H1 (cell line): ENCODE results near the gene MSN. TPM values are rescaled to one million over a fixed set of nuclear protein-coding genes. Genes with fewer than 3 reads are reported as not detected.

Source experiments
- CTCF ChIA-PET: fragments of 300-600 bp; sonication (Branson Sonifier 250); formaldehyde crosslinking; loops from one replicate; lab custom pipeline; 2021; ENCODE audit not compliant: partially characterized antibody; lab: Charles Lee
- POLR2A ChIA-PET: fragments of 300-600 bp; sonication (Branson Sonifier 250); formaldehyde crosslinking; loops from one replicate; lab custom pipeline; 2021; ENCODE audit warnings: inconsistent platforms; ENCODE audit not compliant: partially characterized antibody; lab: Charles Lee
- DNase-seq, 2 experiments: peaks; one replicate each; pipeline versions ENCODE4 v3.0.0 to v3.0.0-alpha.2; 2010 to 2022; ENCODE audit warnings: low spot score in 2 of 2, low read depth in 1 of 2, mixed read lengths in 1 of 2
- FAIRE-seq: peaks from 2 replicates; lab custom pipeline; 2011; peaks lifted over from hg19 to GRCh38; lab: Jason Lieb, UNC
- H2AFZ ChIP-seq: 2 replicates; pipeline ENCODE4 v1.8.1; 2012; ENCODE audit warnings: low read length, inconsistent platforms
- H2AK5ac ChIP-seq: 2 replicates; pipeline ENCODE4 v1.6.1; 2013; ENCODE audit warnings: low read depth, low read length
- H2BK120ac ChIP-seq: replicated peaks from 2 replicates; pipeline ENCODE3; 2013; ENCODE audit warnings: low read depth, low read length, inconsistent platforms
- H2BK12ac ChIP-seq: 2 replicates; pipeline ENCODE4 v1.6.1; 2013; ENCODE audit warnings: low read depth, low read length
- H2BK15ac ChIP-seq: 2 replicates; pipeline ENCODE4 v1.6.1; 2013; ENCODE audit warnings: low read length
- H2BK20ac ChIP-seq: 2 replicates; pipeline ENCODE4 v1.6.1; 2013; ENCODE audit warnings: low read length
- H2BK5ac ChIP-seq: 2 replicates; pipeline ENCODE4 v1.6.1; 2013; ENCODE audit warnings: low read depth, low read length
- H3K14ac ChIP-seq: 2 replicates; pipeline ENCODE4 v1.6.1; 2013; ENCODE audit warnings: inconsistent platforms; ENCODE audit not compliant: insufficient read length
- H3K18ac ChIP-seq: 2 replicates; pipeline ENCODE4 v1.6.1; 2013; ENCODE audit warnings: low read length; ENCODE audit errors: extremely low read depth
- H3K23ac ChIP-seq: 2 replicates; pipeline ENCODE4 v1.6.1; 2013; ENCODE audit warnings: inconsistent platforms; ENCODE audit not compliant: insufficient read length
- H3K23me2 ChIP-seq: 2 replicates; pipeline ENCODE4 v1.6.1; 2013; ENCODE audit warnings: low read depth, low read length
- H3K27ac ChIP-seq: 2 replicates; pipeline ENCODE4 v1.6.1; 2011; ENCODE audit warnings: low read depth, low read length, inconsistent platforms
- H3K27me3 ChIP-seq, 4 experiments: replicated peaks in 1 of 4; 1 replicate in 1 of 4; 2 replicates in 3 of 4; pipeline versions ENCODE4 v1.6.1 to v1.8.1; 2011 to 2013; ENCODE audit warnings: low read length in 3 of 4, mild to moderate bottlenecking in 3 of 4, inconsistent platforms in 2 of 4, mixed read lengths in 2 of 4, moderate library complexity in 1 of 4; ENCODE audit not compliant: control insufficient read depth in 3 of 4, insufficient read depth in 3 of 4; ENCODE audit errors: extremely low read depth in 1 of 4
- H3K36me3 ChIP-seq, 4 experiments: 2 replicates each; pipeline versions ENCODE4 v1.6.1 to v1.8.1; 2011 to 2013; ENCODE audit warnings: mild to moderate bottlenecking in 4 of 4, low read length in 3 of 4, moderate library complexity in 2 of 4, control low read depth in 1 of 4, inconsistent platforms in 1 of 4; ENCODE audit not compliant: insufficient read depth in 4 of 4, control insufficient read depth in 2 of 4
- H3K4ac ChIP-seq: replicated peaks from 2 replicates; pipeline ENCODE3; 2013; ENCODE audit warnings: low read length, low read depth, mixed read lengths, inconsistent platforms; ENCODE audit not compliant: insufficient read length
- H3K4me1 ChIP-seq, 4 experiments: replicated peaks in 1 of 4; 1 replicate in 1 of 4; 2 replicates in 3 of 4; pipeline versions ENCODE4 v1.6.1 to v1.8.1; 2011 to 2013; ENCODE audit warnings: low read length in 3 of 4, inconsistent platforms in 2 of 4, mixed read lengths in 1 of 4; ENCODE audit not compliant: insufficient read depth in 4 of 4, control insufficient read depth in 3 of 4
- H3K4me2 ChIP-seq, 2 experiments: 2 replicates each; pipeline versions ENCODE4 v1.6.1 to v1.8.1; 2011 to 2013; ENCODE audit warnings: low read depth in 2 of 2, low read length in 2 of 2, control low read depth in 1 of 2, inconsistent platforms in 1 of 2, mild to moderate bottlenecking in 1 of 2; ENCODE audit not compliant: insufficient read depth in 1 of 2
- H3K4me3 ChIP-seq, 4 experiments: fragments of 200-600, 300-600 bp in 1 of 4; sonication (generic), shearing (Covaris generic), sonication (Bioruptor Twin) in 1 of 4; 2 replicates each; pipeline versions ENCODE4 v1.5.1 to v1.8.1; 2011 to 2016; ENCODE audit warnings: low read length in 4 of 4, low read depth in 3 of 4, control low read depth in 2 of 4, inconsistent platforms in 2 of 4, mild to moderate bottlenecking in 2 of 4, mixed read lengths in 1 of 4, moderate library complexity in 1 of 4; ENCODE audit not compliant: insufficient read depth in 2 of 4; ENCODE audit errors: extremely low read depth in 1 of 4
- H3K56ac ChIP-seq: replicated peaks from 2 replicates; pipeline ENCODE3; 2013; ENCODE audit warnings: low read depth, mild to moderate bottlenecking, mixed read lengths, low read length, inconsistent platforms; ENCODE audit not compliant: insufficient read length
- H3K79me1 ChIP-seq: 2 replicates; pipeline ENCODE4 v1.6.1; 2013; ENCODE audit warnings: low read depth, low read length, control low read depth
- H3K79me2 ChIP-seq, 2 experiments: 2 replicates each; pipeline versions ENCODE4 v1.6.1 to v1.8.1; 2012 to 2013; ENCODE audit warnings: low read length in 2 of 2, mild to moderate bottlenecking in 2 of 2, inconsistent platforms in 1 of 2; ENCODE audit not compliant: insufficient read depth in 2 of 2, control insufficient read depth in 1 of 2
- H3K9ac ChIP-seq, 4 experiments: replicated peaks in 1 of 4; 1 replicate in 1 of 4; 2 replicates in 3 of 4; pipeline versions ENCODE4 v1.6.1 to v1.8.1; 2011 to 2013; ENCODE audit warnings: low read depth in 3 of 4, low read length in 3 of 4, control low read depth in 2 of 4, mild to moderate bottlenecking in 2 of 4, moderate library complexity in 2 of 4, inconsistent platforms in 1 of 4; ENCODE audit errors: extremely low read depth in 1 of 4
- H3K9me3 ChIP-seq, 2 experiments: 2 replicates each; pipeline versions ENCODE4 v1.6.1 to v1.8.1; 2012 to 2013; ENCODE audit warnings: mild to moderate bottlenecking in 2 of 2, moderate library complexity in 2 of 2, control low read depth in 1 of 2, inconsistent platforms in 1 of 2, low read depth in 1 of 2, low read length in 1 of 2, mixed read lengths in 1 of 2; ENCODE audit not compliant: insufficient read depth in 2 of 2
- H4K20me1 ChIP-seq, 2 experiments: replicated peaks in 1 of 2; 2 replicates each; pipeline versions ENCODE3 to v1.8.1; 2011 to 2013; ENCODE audit warnings: inconsistent platforms in 2 of 2, low read length in 2 of 2, mild to moderate bottlenecking in 1 of 2; ENCODE audit not compliant: insufficient read depth in 2 of 2, control insufficient read depth in 1 of 2
- H4K5ac ChIP-seq: 2 replicates; pipeline ENCODE4 v1.6.1; 2013; ENCODE audit warnings: low read length, low read depth, mixed read lengths, inconsistent platforms; ENCODE audit not compliant: insufficient read length
- H4K8ac ChIP-seq: 2 replicates; pipeline ENCODE4 v1.8.0; 2013; ENCODE audit warnings: mild to moderate bottlenecking, moderate library complexity, low read length, inconsistent platforms; ENCODE audit not compliant: insufficient read depth; ENCODE audit errors: extremely low read depth
- H4K91ac ChIP-seq: replicated peaks from 2 replicates; pipeline ENCODE3; 2013; ENCODE audit warnings: low read length, mixed read lengths, inconsistent platforms; ENCODE audit not compliant: insufficient read length
- BRCA1 ChIP-seq: IDR thresholded peaks from 2 replicates; pipeline ENCODE4 v1.6.1; 2012; ENCODE audit warnings: low read depth, low read length, improper control_type of control experiment
- CREB1 ChIP-seq: IDR thresholded peaks from 2 replicates; pipeline ENCODE4 v1.6.1; 2012; ENCODE audit warnings: inconsistent platforms
- FOSL1 ChIP-seq: IDR thresholded peaks from 2 replicates; pipeline ENCODE4 v1.6.1; 2011; ENCODE audit warnings: mild to moderate bottlenecking, low read depth, low read length, moderate library complexity; ENCODE audit not compliant: insufficient read depth
- KDM4A ChIP-seq: IDR thresholded peaks from one replicate; pipeline ENCODE4 v1.7.1; 2012; ENCODE audit warnings: low read depth, mild to moderate bottlenecking, moderate library complexity, low read length, inconsistent platforms; ENCODE audit not compliant: severe bottlenecking
- NANOG ChIP-seq: IDR thresholded peaks from 2 replicates; pipeline ENCODE4 v1.6.1; 2011; ENCODE audit warnings: low read length, low read depth, mild to moderate bottlenecking, inconsistent platforms; ENCODE audit not compliant: insufficient read depth, poor library complexity, severe bottlenecking
- NRF1 ChIP-seq: IDR thresholded peaks from 2 replicates; pipeline ENCODE4 v1.6.1; 2011; ENCODE audit warnings: mild to moderate bottlenecking, low read depth, low read length, improper control_type of control experiment
- RAD21 ChIP-seq, 2 experiments: IDR thresholded peaks in 1 of 2; conservative IDR thresholded peaks in 1 of 2; 2 replicates each; pipeline ENCODE4 v1.6.1; 2011; ENCODE audit warnings: low read depth in 2 of 2, low read length in 2 of 2, improper control_type of control experiment in 1 of 2, inconsistent platforms in 1 of 2, mild to moderate bottlenecking in 1 of 2, moderate library complexity in 1 of 2
- SP4 ChIP-seq: IDR thresholded peaks from 2 replicates; pipeline ENCODE4 v1.6.1; 2012; ENCODE audit warnings: low read length, inconsistent platforms
- SUZ12 ChIP-seq: fragments of 200-600 bp; sonication (generic); IDR thresholded peaks from 2 replicates; pipeline ENCODE4 v1.6.1; 2012; ENCODE audit warnings: mild to moderate bottlenecking, inconsistent platforms, low read length, moderate library complexity, mixed read lengths
- YY1 ChIP-seq: IDR thresholded peaks from 2 replicates; pipeline ENCODE4 v1.6.1; 2011; ENCODE audit warnings: low read depth, mild to moderate bottlenecking, low read length
- WGBS, 2 experiments: shearing (Covaris generic) in 1 of 2; methylation state at CpG; one replicate each; pipeline versions ENCODE4 v1.1.6 to v1.1.7; 2013 to 2015; ENCODE audit warnings: low lambda C conversion rate in 2 of 2, mixed read lengths in 2 of 2, inconsistent platforms in 1 of 2, low coverage in 1 of 2, missing lambda C conversion rate in 1 of 2; ENCODE audit not compliant: insufficient replicate concordance in 2 of 2, insufficient coverage in 1 of 2, insufficient read length in 1 of 2; ENCODE audit errors: extremely low coverage in 1 of 2, missing lambda C conversion rate in 1 of 2; 5-methylcytosine and 5-hydroxymethylcytosine counted together
- polyA plus RNA-seq, 7 experiments: library from polyadenylated mRNA; depleted of rRNA in 3 of 7; stranded (reverse) in 5 of 7; unstranded in 2 of 7; fragments of >200 nt in 5 of 7; fragments of 200-250 nt in 2 of 7; gene quantifications; 1 replicate in 5 of 7; 2 replicates in 1 of 7; 4 replicates in 1 of 7; pipeline versions ENCODE4 v1.2.1 to v1.2.3, GENCODE V29; 2011 to 2013; ENCODE audit warnings: missing spikeins in 2 of 7, mixed read lengths in 2 of 7
- total RNA-seq: library from RNA; stranded (reverse); fragmentation: NEBNext Ultra II Directional; extraction: Animal tissue kit (Norgen Biotek cat#: 25700); gene quantifications from 2 replicates; pipeline ENCODE4 v1.2.1, GENCODE V29; 2021

The MSN gene
- total and polyA plus RNA-seq, 2 of the 8 experiments (the other 6 are each of a cell fraction or from before 2014, with no cell fraction given): 112 to 133 TPM

DNA sequence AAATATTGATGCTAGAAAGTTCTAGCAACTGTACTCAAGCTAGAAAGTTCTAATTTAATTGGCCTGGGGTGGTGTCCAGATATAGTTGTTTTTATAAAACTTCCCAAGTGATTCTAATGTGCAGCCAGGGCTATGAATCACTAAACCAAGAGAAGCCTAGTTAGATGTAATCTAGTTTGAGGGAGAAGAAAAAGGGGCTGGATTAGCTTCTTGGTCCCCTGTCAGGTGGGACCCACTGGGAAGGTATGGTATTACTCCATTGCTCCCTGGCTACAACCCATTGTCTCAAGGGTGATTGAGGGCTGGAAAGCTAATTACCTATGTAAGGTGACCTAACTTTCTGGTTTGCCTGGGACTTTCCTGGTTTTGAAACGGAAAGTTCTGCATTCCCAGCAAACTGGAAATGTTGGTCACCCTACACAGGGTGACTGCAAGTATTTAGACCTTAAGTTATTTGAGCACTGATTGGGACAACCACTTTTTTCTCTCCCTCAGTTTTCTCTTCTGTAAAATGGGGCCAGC, 23.9 kb upstream of the MSN start:
- CTCF ChIA-PET: interaction anchor here (1.0 to 1.3 kb wide), 2 partner anchors 58 to 62 kb away, joined by 3 read pairs; no protein-coding TSS in a partner anchor

More for the DNA sequence above, 23.9 kb upstream of the MSN start:
- Histone ChIP-seq H3K27me3 (no peaks in the 10 kb centered on the region), H4K20me1 (no peaks in the 10 kb centered on the region), H3K9me3 (no peaks in the 10 kb centered on the region), H4K91ac (no peak overlapping the region), H2BK5ac (no peak overlapping the region), H3K36me3 (no peaks in the 10 kb centered on the region), H3K4me3 (no peak overlapping the region), H3K79me2 (no peaks in the 10 kb centered on the region), H3K4me1 (no peaks in the 10 kb centered on the region), H3K56ac (no peak overlapping the region), H3K4ac (no peak overlapping the region), H2AK5ac (no peak overlapping the region), H2BK20ac (no peak overlapping the region), H2AFZ (no peak overlapping the region), H3K27ac (no peak overlapping the region), H2BK12ac (no peak overlapping the region), H3K23ac (no peak overlapping the region), H3K18ac (no peak overlapping the region), H2BK15ac (no peak overlapping the region), H4K5ac (no peak overlapping the region), H3K9ac (no peak overlapping the region), H2BK120ac (no peak overlapping the region), H3K4me2 (no peak overlapping the region), H3K14ac (no peak overlapping the region), H4K8ac (no peak overlapping the region), H3K79me1 (no peaks in the 10 kb centered on the region), H3K23me2 (no peaks in the 10 kb centered on the region)
- TF ChIP-seq FOSL1: no peak
- TF ChIP-seq SP4: no peak
- no peak for TF ChIP-seq BRCA1
- TF ChIP-seq NANOG: no peak
- TF ChIP-seq KDM4A: no peak
- TF ChIP-seq NRF1: no peak
- no peak for TF ChIP-seq RAD21 (IDR thresholded peaks at IDR 0.05 in 1 of 2, conservative IDR thresholded peaks at IDR 0.05 in 1 of 2; ENCODE audit: low read depth in 2 of 2, low read length in 2 of 2)
- no peak for TF ChIP-seq SUZ12
- no peak for TF ChIP-seq CREB1
- no peak for TF ChIP-seq YY1
- FAIRE-seq (peak; percentile 36), DNase-seq (no peak)
- POLR2A ChIA-PET: interaction anchor here (1.4 kb wide), 1 partner anchor 30 kb away, joined by 3 read pairs; no protein-coding TSS in a partner anchor
- WGBS, 2 experiments: 60% methylated on average over 1 of the region's 1 CpG; no CpG with 5 or more reads in 1 of the 2 experiments
